ENCODE measurements around the gene WDR45B.

DNA sequence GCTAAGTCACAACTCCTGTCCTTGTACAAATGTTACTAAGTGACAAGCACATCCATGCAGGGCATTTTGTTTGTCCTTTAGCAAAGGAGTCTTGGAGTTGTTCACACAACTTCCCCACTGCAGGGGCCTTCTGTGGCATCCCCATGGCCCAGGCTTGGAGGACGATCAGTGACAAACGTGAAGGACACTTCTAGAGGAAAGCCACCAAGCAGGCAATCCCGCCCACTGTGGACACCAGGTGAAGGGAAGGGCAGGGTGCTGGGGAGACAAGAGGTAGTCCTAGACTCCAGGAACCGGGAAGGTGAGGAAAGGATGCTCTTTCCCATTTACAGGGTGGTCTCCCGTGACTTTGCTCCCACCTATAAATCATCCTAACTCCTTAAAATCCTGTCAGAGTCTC lies 4.1 kb downstream of the WDR45B start:
- TF ChIP-seq, protein P1, sequence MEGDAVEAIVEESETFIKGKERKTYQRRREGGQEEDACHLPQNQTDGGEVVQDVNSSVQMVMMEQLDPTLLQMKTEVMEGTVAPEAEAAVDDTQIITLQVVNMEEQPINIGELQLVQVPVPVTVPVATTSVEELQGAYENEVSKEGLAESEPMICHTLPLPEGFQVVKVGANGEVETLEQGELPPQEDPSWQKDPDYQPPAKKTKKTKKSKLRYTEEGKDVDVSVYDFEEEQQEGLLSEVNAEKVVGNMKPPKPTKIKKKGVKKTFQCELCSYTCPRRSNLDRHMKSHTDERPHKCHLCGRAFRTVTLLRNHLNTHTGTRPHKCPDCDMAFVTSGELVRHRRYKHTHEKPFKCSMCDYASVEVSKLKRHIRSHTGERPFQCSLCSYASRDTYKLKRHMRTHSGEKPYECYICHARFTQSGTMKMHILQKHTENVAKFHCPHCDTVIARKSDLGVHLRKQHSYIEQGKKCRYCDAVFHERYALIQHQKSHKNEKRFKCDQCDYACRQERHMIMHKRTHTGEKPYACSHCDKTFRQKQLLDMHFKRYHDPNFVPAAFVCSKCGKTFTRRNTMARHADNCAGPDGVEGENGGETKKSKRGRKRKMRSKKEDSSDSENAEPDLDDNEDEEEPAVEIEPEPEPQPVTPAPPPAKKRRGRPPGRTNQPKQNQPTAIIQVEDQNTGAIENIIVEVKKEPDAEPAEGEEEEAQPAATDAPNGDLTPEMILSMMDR (IDR thresholded peaks at IDR 0.05), result no peak
- no peak for TF ChIP-seq ZFX (IDR thresholded peaks at IDR 0.05; ENCODE audit: borderline replicate concordance)
